ENCODE results near the gene GPR21.

DNA sequence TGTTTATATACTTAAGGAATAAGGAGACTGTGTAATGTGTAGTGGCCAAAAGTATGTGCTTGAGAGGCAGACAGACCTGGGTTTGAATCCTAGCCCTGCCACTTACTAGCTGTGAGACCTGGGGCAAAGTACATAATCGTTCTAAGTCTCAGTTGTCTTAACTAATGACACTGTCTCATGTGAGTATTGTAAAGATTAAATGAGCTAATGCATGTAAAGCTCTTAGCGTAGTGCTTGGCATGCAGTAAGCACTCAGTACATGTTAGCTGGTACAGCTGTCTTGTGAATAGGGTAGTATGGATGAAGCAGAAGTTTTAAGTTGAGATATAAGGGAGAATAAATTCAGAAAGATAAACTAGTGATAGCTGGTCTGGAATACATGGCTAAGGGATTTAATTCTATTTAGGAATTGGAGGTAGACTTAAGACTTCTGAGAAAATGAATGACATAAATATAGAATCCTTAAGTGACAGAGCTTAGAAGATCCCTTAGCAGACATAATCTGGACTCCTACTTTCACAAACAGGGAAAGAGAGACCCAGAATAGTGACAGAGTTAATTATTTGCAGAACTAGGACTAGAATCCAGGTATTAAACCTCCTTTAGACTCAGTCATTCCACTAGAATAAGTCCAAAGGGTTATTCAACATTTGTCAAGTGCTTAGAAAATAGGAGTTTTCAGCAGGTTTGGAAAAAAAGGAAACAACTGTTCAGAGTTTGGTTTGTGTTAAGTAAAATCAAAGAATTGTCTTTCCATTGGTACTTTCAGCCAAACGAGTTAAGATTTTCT is 13.1 kb downstream of the GPR21 start:
- TF ChIP-seq, protein P1, sequence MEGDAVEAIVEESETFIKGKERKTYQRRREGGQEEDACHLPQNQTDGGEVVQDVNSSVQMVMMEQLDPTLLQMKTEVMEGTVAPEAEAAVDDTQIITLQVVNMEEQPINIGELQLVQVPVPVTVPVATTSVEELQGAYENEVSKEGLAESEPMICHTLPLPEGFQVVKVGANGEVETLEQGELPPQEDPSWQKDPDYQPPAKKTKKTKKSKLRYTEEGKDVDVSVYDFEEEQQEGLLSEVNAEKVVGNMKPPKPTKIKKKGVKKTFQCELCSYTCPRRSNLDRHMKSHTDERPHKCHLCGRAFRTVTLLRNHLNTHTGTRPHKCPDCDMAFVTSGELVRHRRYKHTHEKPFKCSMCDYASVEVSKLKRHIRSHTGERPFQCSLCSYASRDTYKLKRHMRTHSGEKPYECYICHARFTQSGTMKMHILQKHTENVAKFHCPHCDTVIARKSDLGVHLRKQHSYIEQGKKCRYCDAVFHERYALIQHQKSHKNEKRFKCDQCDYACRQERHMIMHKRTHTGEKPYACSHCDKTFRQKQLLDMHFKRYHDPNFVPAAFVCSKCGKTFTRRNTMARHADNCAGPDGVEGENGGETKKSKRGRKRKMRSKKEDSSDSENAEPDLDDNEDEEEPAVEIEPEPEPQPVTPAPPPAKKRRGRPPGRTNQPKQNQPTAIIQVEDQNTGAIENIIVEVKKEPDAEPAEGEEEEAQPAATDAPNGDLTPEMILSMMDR (conservative IDR thresholded peaks at IDR 0.05 in 1 of 2, IDR thresholded peaks at IDR 0.05 in 1 of 2; ENCODE audit: low read depth in 1 of 2, low read length in 2 of 2), result no peak
- no peak for TF ChIP-seq EZH2 (IDR thresholded peaks at IDR 0.05; ENCODE audit: low read length, missing control alignments)

Measured in fibroblast of lung (primary cell).